ENCODE results near the gene NDUFV1.
"Not testable (repeated sequence)": the region's sequence is repeated elsewhere in the genome, so short reads cannot be mapped to it uniquely, and the experiment has no call there.

NDUFV1 gene

DNA sequence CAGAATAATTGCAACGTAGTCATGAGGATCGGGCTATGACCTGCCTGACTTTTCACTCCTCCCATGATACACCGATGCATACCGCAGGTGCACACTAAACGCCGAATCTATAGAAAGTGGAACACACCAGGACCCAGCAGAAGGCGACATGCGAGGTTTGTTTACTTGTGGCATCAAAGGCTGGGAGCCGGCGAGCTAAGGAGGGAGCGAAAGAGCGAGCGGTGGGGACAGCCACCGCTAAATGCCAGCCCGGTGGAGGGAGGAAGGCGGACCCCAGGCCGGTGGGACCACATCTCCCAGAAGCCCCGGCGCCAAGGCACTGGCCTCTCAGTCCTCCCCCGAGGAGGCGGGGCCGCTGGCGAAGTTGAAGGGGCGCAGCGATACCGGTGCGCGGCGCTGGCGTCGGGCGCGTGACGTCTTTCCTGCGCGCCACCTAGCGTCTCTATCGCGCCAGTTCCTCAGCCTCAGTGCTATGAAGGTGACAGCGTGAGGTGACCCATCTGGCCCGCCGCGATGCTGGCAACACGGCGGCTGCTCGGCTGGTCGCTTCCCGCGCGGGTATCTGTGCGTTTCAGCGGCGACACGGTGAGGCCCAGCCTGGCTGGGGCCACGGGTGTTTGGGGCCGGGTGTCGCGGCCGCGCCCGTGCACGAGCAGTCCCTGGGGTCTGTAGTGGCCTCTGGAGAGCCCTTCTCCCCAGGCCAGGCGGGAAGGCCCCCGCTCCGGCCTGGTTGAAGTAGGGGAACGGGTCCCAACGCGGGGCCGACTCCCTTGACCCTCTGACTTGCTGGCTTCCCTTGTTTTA lies at the start of gene NDUFV1:
TSS of gene NDUFV1 (plus strand) at position 445 of the 804 bp plus-strand sequence. CDS start at position 514, 69 bp downstream.
- DNase-seq = peak; percentile 97

DNA sequence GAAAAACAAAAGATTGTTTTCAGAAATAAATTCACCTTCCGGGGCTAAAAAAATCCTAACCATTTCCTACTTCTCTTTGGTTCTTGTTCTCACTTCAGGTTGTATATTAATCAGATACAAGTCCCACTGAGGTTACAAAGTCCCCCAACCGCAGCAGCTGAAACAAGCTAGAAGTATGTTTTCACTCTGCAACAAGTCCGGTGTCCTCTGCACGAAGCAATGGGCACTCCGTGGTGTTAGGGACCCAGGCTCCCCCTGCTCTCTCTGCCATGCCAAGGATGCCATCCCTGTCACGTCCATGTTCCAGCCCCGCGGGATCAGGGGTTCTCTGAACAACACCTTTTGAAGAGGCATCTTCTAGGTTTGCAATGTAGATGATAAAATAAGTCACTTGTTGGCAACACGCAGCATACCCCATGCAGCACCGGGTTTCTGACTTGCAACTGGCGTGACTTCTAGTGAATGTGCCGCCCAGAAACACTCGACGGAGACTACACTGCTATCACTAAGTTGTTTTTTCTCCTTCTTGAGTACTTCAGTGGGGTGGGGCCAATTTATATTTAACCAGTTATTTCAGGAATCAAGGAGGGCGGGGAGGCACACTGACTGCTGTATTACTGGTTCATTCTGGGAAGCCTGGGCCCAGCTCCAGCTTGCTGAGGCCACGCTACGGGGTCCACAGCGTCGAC lies 48.5 kb upstream of the NDUFV1 start:
- DNase-seq = no peak

DNA sequence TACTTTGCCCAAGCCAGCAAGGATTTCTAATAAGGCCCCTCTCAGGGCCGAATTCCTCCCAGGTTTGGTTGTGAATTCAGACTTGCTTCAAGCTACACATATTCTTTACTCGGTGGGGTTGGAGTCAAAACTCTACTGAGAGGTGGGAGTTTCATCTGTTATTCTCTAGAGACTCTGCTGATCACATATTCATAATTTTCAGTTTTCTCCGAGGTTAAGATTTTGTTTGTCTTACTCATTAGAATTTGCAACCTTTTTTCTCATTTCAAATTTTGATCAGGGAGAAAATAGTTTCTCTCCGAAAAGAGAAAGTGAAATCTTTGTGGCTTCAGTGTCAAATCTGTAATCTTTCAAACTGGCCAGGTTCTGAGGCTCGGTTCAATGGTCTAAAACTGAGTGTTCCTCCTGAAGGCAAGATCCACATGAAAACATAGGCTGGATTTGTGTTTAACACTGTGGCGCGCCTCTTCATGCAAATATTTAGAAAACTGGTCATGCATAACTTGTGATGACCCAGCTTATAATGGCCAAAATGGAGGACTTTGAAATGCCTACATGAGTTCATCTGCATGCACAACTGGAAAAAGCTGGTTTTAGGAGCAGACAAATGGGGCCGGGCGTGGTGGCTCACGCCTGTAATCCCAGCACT lies 44.6 kb upstream of the NDUFV1 start:
- DNase-seq = peak; percentile 67

DNA sequence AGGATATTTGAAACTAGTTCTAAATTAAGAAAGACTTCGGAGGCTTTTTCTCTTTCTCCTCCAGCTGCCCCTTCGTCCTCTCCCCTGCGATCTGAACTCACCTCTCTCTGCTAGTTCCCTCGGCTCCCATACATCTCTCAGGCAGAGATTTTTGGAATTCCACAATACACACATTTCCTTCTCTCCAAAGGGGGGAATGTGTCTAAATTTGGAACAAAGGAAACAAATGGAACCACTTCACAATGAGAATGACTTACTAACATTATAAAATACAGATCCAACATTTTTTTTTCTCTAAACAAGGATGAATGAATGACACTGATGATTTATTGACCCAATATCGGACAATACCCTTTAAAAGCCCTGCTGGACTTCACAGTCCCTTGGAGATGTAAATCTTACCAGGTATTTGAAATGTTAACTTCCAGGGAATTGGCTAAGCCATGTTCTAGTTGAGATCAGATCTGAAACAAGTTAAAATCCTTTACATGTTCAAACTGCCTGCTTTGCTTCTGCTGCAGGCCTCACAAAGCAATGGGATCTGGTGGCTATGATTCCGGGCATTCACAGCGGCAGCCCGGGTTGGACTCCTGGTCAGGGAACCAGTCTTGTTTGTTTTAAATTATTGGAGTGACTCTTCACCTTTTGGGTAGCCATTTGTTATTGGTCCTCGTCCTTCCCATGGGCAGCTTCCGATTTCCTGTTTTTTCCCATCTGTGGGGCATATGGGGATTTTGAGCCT lies 43.6 kb upstream of the NDUFV1 start:
- no peak for DNase-seq

DNA sequence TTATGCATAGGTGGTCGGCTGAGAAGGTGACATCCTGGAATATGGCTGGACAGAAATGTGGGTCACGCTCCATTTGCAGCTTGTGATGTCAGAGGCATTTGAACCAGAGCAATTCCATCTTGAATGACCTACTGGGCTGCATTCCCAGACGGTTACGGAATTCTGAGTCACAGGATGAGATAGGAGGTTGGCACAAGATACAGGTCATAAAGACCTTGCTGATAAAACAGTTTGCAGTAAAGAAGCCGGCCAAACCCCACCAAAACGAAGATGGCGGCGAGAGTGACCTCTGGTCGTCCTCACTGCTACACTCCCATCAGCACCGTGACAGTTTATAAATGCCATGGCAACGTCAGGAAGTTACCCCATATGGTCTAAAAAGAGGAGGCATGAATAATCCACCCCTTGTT lies 43.0 kb upstream of the NDUFV1 start:
- DNase-seq = not testable (repeated sequence)

DNA sequence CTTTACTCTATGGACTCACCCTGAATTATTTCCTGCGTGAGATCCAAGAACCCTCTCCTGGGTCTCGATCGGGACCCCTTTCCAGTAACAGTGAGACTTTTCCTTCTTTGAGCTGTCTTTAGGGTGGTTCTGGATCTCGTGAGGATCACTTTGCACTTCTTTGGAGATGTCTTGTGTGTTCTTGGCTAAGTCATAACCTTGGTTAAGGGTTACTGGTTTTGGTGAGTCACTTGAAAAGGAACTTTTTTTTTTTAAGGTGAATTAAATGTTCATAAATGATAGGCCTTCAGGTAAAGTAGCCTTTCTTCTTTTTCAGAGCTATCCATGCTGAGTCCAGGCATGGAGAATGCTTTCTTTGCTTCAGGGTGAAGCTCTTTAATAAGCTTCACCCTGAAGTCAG lies 42.5 kb upstream of the NDUFV1 start:
- DNase-seq = no peak

DNA sequence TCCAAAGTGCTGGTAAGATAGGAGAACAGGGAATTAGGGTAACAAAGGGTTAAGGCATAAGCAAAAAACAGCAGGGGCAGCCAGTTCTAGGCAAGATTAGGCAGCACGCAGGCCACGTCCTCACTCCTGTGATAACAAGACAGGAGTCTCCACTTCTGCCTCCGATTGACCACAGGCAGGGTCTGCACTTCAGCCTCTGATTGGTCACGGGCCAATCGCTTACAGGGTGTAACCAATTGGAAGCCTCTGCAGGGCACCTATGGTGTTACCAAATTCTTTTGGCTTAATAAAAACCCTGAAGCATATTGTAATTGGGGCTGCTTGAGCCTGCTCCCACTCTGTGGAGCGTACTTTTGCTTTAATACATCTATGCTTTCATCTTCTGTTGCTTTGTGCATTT lies 35.3 kb upstream of the NDUFV1 start:
- no peak for DNase-seq

DNA sequence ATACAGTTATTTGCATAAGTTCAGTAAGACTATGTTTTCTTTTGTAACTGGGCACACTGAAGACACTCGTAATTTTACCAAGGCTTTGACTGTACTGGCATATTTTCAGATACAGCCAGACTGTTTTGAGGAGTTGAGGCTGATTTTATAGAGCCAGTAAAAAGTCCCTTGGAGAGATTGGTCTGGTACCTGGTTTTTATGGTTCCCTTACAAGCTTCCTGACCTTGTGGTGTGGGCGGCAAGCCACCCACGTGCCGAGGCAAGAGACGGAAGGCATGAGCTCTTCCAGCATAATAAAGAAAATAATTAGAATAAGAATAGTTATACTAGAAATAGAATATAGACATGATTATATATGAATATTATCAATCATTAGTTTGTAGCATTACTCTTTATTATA lies 34.4 kb upstream of the NDUFV1 start:
- DNase-seq = no peak

DNA sequence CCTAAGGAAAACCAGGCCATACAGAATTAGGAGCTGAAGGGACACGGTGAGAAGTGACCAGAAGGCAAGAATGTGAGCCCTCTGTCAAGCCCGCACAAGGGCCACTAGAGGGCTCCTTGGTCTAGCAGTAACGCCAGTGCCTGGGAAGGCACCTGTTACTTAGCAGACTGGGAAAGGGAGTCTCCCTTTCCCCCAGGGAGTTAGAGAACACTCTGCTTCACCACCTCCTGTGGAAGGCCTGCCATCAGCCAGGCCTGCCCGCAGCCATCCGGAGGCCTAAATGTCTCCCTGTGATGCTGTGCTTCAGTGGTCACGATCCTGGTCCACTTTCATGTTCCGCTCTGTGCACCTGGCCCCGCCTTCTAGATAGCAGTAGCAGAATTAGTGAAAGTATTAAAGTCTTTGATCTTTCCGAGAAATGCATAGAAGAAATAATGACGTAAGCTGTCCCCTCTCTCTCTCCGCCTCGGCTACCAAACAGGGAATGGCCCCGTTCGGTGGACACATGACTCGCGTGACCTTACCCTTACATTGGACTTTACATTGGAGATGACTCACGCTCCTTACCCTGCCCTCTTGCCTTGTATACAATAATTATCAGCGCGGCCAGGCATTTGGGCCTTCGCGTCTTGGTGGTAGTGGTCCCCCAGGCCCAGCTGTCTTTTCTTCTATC lies 33.9 kb upstream of the NDUFV1 start:
- DNase-seq = peak; percentile 44

DNA sequence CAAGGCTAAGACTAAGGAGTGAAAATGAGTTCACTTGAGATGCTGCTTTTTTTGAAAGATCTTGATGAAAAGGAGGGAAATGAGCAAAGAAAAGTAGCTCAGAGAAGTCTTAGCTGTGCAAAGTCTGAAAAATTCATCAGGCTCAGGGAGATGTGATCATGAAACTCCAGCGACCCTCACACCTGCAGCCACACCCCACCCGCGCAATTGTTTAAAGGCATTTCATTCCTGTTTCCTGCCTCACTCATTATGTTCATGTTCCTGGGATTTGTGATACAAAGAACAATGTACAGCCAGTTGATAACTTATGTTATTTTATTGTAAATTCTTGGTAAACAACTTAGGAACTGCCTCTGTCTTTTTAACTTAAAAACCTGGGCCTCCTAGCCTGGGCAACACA lies 31.8 kb upstream of the NDUFV1 start:
- no peak for DNase-seq

DNA sequence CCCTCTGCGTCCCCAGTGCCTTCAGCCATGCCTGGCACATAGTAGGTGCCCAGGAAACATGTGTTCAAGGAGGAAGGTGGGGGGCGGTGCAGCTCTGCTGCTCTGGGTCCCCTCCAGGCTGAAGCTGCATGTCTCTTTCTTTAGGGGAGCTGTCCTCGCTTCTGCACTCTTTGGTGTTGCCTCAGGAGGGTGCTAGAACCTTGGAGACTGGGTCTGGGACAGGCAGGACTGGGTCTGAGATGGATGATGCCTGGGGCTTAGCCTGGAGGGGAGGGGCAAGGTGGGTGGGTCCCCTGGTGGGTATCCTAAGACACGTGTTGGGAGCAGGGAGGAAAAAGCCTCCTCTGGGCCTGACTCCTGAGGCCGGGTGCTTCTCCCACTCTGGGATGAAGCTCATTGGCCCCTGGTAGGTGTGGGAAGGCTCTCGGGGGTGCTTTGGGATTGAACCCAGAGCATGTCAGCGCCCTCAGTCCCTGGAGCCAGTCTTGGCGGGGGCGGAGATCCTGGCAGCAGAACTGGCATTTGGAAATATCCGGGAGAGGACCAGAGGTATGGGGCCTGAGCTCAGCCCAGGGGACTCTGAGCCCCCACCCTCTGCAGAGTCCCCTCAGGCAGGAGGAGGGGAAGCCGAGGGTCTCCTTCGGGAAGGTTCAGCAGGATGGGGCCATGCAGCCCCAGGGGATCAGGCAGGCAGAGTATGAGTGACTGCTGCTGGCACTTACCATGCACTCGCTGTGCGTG lies 29.8 kb upstream of the NDUFV1 start:
- DNase-seq = no peak

DNA sequence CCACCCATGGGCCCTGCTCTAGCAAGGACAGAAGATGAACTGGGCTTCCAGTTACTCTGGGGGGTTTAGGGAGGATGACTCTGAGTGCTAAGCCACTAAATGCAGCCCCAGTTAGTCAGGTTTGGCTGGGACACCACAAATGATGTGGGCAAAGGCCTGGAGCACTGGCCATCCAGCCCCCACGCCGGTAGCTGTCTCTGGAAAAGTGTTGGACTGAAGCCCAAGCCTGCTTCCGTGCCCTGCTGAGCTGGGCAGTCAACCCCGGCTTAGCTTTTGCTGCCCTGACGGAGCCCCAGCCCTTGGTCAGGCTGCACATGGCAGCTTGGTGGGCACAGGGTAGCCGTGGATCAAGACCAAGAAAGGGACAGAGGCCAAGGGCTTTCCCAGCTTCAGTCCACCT lies 28.8 kb upstream of the NDUFV1 start:
- DNase-seq = no peak

DNA sequence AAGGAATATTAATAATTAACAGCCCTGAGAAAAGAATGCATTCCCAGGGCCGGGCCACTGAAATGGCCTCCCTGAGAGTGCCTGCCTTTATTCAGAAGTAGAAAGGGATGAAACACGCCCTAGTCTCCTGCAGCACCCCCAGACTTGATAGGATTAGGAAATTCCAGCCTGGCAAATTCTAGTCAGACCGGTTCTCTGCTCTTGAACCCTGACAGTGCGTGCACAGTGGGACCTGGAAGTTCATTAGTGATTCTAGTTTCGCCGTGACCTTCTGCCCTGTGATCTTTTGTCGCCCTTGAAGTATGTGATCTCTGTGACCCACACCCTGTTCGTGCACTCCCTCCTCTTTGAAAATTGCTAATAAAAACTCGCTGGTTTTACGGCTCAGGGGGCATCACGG lies 25.3 kb upstream of the NDUFV1 start:
- DNase-seq = no peak

DNA sequence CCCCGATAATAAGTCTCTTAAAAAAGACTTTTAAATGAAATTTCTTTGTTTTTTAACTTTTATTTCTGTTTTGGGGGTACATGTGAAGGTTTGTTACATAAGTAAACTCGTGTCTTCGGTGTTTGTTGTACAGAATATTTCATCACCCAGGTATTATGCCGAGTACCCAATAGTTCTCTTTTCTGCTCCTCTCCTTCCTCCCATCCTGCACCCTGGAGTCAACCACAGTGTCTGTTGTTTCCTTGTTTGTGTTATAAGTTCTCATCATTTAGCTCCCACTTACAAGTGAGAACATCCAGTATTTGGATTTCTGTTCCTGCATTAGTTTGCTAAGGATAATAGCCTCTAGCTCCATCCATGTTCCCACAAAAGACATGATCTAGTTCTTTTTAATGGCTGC lies 24.7 kb upstream of the NDUFV1 start:
- DNase-seq = no peak

DNA sequence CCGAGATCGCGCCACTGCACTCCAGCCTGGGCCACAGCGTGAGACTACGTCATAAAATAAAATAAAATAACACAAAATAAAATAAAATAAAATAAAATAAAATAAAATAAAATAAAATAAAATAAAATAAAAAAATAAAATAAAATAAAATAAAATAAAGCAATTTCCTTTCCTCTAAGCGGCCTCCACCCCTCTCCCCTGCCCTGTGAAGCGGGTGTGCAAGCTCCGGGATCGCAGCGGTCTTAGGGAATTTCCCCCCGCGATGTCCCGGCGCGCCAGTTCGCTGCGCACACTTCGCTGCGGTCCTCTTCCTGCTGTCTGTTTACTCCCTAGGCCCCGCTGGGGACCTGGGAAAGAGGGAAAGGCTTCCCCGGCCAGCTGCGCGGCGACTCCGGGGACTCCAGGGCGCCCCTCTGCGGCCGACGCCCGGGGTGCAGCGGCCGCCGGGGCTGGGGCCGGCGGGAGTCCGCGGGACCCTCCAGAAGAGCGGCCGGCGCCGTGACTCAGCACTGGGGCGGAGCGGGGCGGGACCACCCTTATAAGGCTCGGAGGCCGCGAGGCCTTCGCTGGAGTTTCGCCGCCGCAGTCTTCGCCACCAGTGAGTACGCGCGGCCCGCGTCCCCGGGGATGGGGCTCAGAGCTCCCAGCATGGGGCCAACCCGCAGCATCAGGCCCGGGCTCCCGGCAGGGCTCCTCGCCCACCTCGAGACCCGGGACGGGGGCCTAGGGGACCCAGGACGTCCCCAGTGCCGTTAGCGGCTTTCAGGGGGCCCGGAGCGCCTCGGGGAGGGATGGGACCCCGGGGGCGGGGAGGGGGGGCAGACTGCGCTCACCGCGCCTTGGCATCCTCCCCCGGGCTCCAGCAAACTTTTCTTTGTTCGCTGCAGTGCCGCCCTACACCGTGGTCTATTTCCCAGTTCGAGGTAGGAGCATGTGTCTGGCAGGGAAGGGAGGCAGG lies 23.2 kb upstream of the NDUFV1 start, which contains the start of gene GSTP1:
TSS of gene GSTP1 (plus strand) at position 566 of the 958 bp plus-strand sequence. CDS start at position 598, 32 bp downstream.
- peak; percentile 85 for DNase-seq

DNA sequence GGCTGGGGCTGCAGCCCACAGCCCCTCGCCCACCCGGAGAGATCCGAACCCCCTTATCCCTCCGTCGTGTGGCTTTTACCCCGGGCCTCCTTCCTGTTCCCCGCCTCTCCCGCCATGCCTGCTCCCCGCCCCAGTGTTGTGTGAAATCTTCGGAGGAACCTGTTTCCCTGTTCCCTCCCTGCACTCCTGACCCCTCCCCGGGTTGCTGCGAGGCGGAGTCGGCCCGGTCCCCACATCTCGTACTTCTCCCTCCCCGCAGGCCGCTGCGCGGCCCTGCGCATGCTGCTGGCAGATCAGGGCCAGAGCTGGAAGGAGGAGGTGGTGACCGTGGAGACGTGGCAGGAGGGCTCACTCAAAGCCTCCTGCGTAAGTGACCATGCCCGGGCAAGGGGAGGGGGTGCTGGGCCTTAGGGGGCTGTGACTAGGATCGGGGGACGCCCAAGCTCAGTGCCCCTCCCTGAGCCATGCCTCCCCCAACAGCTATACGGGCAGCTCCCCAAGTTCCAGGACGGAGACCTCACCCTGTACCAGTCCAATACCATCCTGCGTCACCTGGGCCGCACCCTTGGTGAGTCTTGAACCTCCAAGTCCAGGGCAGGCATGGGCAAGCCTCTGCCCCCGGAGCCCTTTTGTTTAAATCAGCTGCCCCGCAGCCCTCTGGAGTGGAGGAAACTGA lies 22.4 kb upstream of the NDUFV1 start:
- DNase-seq = peak; percentile 33

DNA sequence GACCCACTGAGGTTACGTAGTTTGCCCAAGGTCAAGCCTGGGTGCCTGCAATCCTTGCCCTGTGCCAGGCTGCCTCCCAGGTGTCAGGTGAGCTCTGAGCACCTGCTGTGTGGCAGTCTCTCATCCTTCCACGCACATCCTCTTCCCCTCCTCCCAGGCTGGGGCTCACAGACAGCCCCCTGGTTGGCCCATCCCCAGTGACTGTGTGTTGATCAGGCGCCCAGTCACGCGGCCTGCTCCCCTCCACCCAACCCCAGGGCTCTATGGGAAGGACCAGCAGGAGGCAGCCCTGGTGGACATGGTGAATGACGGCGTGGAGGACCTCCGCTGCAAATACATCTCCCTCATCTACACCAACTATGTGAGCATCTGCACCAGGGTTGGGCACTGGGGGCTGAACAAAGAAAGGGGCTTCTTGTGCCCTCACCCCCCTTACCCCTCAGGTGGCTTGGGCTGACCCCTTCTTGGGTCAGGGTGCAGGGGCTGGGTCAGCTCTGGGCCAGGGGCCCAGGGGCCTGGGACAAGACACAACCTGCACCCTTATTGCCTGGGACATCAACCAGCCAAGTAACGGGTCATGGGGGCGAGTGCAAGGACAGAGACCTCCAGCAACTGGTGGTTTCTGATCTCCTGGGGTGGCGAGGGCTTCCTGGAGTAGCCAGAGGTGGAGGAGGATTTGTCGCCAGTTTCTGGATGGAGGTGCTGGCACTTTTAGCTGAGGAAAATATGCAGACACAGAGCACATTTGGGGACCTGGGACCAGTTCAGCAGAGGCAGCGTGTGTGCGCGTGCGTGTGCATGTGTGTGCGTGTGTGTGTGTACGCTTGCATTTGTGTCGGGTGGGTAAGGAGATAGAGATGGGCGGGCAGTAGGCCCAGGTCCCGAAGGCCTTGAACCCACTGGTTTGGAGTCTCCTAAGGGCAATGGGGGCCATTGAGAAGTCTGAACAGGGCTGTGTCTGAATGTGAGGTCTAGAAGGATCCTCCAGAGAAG lies 21.6 kb upstream of the NDUFV1 start:
- DNase-seq = no peak

DNA sequence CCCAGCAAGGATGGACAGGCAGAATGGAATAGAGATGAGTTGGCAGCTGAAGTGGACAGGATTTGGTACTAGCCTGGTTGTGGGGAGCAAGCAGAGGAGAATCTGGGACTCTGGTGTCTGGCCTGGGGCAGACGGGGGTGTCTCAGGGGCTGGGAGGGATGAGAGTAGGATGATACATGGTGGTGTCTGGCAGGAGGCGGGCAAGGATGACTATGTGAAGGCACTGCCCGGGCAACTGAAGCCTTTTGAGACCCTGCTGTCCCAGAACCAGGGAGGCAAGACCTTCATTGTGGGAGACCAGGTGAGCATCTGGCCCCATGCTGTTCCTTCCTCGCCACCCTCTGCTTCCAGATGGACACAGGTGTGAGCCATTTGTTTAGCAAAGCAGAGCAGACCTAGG lies 20.8 kb upstream of the NDUFV1 start:
- no peak for DNase-seq

All from activated CD4-positive, alpha-beta T cell treated with anti-CD3 and anti-CD28 coated beads, Interleukin-2, amount 50 U/mL, for 16 hours (primary cell).